Karpas-422 (cell line): ENCODE measurements around the gene OR10P1. TPM values are rescaled to one million over a fixed set of nuclear protein-coding genes. Genes with fewer than 3 reads are reported as not detected.
"Not testable (repeated sequence)": the region's sequence is repeated elsewhere in the genome, so short reads cannot be mapped to it uniquely, and the experiment has no call there.

Experiments
- DNase-seq: peaks from one replicate; pipeline ENCODE4 v3.0.0-alpha.2; 2015
- H2AFZ ChIP-seq: fragments of 200-600 bp; sonication (generic); 2 replicates; pipeline ENCODE4 v1.6.1; 2014; ENCODE audit warnings: antibody characterized with exemption, low read length, mixed read lengths
- H3K27ac ChIP-seq: fragments of 200-600 bp; sonication (generic); 2 replicates; pipeline ENCODE4 v1.5.1; 2014; ENCODE audit warnings: mild to moderate bottlenecking, low read length, moderate library complexity
- H3K27me3 ChIP-seq: fragments of 200-600 bp; sonication (generic); 2 replicates; pipeline ENCODE4 v1.6.1; 2014; ENCODE audit warnings: low read length, mixed read lengths
- H3K36me3 ChIP-seq: fragments of 200-600 bp; sonication (generic); 2 replicates; pipeline ENCODE4 v1.6.1; 2014; ENCODE audit warnings: low read length, mixed read lengths; ENCODE audit not compliant: insufficient read depth
- H3K4me1 ChIP-seq: fragments of 200-600 bp; sonication (generic); 2 replicates; pipeline ENCODE4 v1.6.1; 2014; ENCODE audit warnings: mild to moderate bottlenecking, low read length, mixed read lengths
- H3K4me2 ChIP-seq: fragments of 200-600 bp; sonication (generic); 2 replicates; pipeline ENCODE4 v1.6.1; 2014; ENCODE audit warnings: low read length, low read depth, mild to moderate bottlenecking; ENCODE audit not compliant: poor library complexity, severe bottlenecking
- H3K4me3 ChIP-seq: fragments of 200-600 bp; sonication (generic); 2 replicates; pipeline ENCODE4 v1.5.1; 2014; ENCODE audit warnings: mild to moderate bottlenecking, antibody characterized with exemption, low read length, mixed read lengths
- H3K79me2 ChIP-seq: fragments of 200-600 bp; sonication (generic); 2 replicates; pipeline ENCODE4 v1.6.1; 2014; ENCODE audit warnings: mild to moderate bottlenecking, low read length, mixed read lengths
- H3K9ac ChIP-seq: fragments of 200-600 bp; sonication (generic); 2 replicates; pipeline ENCODE4 v1.6.0; 2014; ENCODE audit warnings: low read length
- H3K9me2 ChIP-seq: fragments of 200-600 bp; sonication (generic), shearing (Covaris generic); replicated peaks from 2 replicates; pipeline ENCODE4 v1.6.0; 2014; ENCODE audit warnings: mild to moderate bottlenecking, low read length, moderate library complexity; ENCODE audit not compliant: insufficient read depth
- H3K9me3 ChIP-seq: fragments of 300-700, 200-600 bp; sonication (generic); 2 replicates; pipeline ENCODE4 v1.6.1; 2014; ENCODE audit warnings: low read length, mixed read lengths
- H4K20me1 ChIP-seq: fragments of 200-600 bp; sonication (generic); 2 replicates; pipeline ENCODE4 v1.6.1; 2014; ENCODE audit warnings: mild to moderate bottlenecking, antibody characterized with exemption, low read length, low read depth; ENCODE audit not compliant: insufficient read depth
- total RNA-seq: library from RNA; depleted of rRNA; stranded (reverse); fragments of >200 nt; shearing (Covaris generic); gene quantifications from 2 replicates; pipeline ENCODE4 v1.2.3, GENCODE V29; 2014; ENCODE audit warnings: low replicate concordance

OR10P1 gene
- total RNA-seq, 1 experiment from 2014 or later = not detected

GRCh38 chr12:55642267-55642666 is 5.6 kb downstream of the OR10P1 start:
- Histone ChIP-seq H3K4me3 (peak overlapping the region; percentile 19; the same call in 1 of the 2 replicates), H3K4me1 (peaks cover 22% of the 10 kb centered on the region), H3K9me2 (no peaks in the 10 kb centered on the region), H3K36me3 (no peaks in the 10 kb centered on the region), H3K79me2 (no peaks in the 10 kb centered on the region), H3K9ac (no peak overlapping the region), H3K27me3 (no peaks in the 10 kb centered on the region), H2AFZ (peak overlapping the region; percentile 84), H3K27ac (no peak overlapping the region), H4K20me1 (no peaks in the 10 kb centered on the region), H3K9me3 (no peaks in the 10 kb centered on the region), H3K4me2 (peak overlapping the region; percentile 56)
- DNase-seq = peak; percentile 52

GRCh38 chr12:55642669-55643068 is 6.0 kb downstream of the OR10P1 start:
- DNase-seq = peak; percentile 69
- Histone ChIP-seq H3K9me3 (no peaks in the 10 kb centered on the region), H2AFZ (peak overlapping the region; percentile 84), H3K4me3 (peak overlapping the region; percentile 19; the same call in 1 of the 2 replicates), H3K36me3 (no peaks in the 10 kb centered on the region), H3K4me1 (peaks cover 22% of the 10 kb centered on the region), H4K20me1 (no peaks in the 10 kb centered on the region), H3K9me2 (no peaks in the 10 kb centered on the region), H3K9ac (no peak overlapping the region), H3K27me3 (no peaks in the 10 kb centered on the region), H3K4me2 (peak overlapping the region; percentile 56), H3K79me2 (no peaks in the 10 kb centered on the region), H3K27ac (no peak overlapping the region)

GRCh38 chr12:55644591-55644990 is 7.9 kb downstream of the OR10P1 start:
- H3K27me3 ChIP-seq = no peaks in the 10 kb centered on the region
- peaks cover 22% of the 10 kb centered on the region for H3K4me1 ChIP-seq
- no peaks in the 10 kb centered on the region for H3K9me2 ChIP-seq
- H3K4me2 ChIP-seq = no peak overlapping the region
- H2AFZ ChIP-seq = no peak overlapping the region
- no peak overlapping the region for H3K4me3 ChIP-seq
- no peaks in the 10 kb centered on the region for H3K9me3 ChIP-seq
- no peak overlapping the region for H3K9ac ChIP-seq
- H3K36me3 ChIP-seq = no peaks in the 10 kb centered on the region
- H3K27ac ChIP-seq = no peak overlapping the region
- H4K20me1 ChIP-seq = no peaks in the 10 kb centered on the region
- H3K79me2 ChIP-seq = no peaks in the 10 kb centered on the region
- no peak for DNase-seq

- H3K4me2 ChIP-seq = peak overlapping the region; percentile 56
- H3K9ac ChIP-seq = no peak overlapping the region
- DNase-seq = no peak
- H3K79me2 ChIP-seq = no peaks in the 10 kb centered on the region
- no peak overlapping the region for H3K27ac ChIP-seq
- H3K9me2 ChIP-seq = no peaks in the 10 kb centered on the region
- H3K9me3 ChIP-seq = no peaks in the 10 kb centered on the region
- H3K4me3 ChIP-seq = no peak overlapping the region
- H3K27me3 ChIP-seq = no peaks in the 10 kb centered on the region
- peaks cover 17% of the 10 kb centered on the region for H3K4me1 ChIP-seq
- no peaks in the 10 kb centered on the region for H4K20me1 ChIP-seq
- peak overlapping the region; percentile 92 for H2AFZ ChIP-seq
- no peaks in the 10 kb centered on the region for H3K36me3 ChIP-seq
Measured at GRCh38 chr12:55647027-55647426, 10.3 kb downstream of the OR10P1 start.

GRCh38 chr12:55650620-55651298 is 14.1 kb downstream of the OR10P1 start:
- H3K79me2 ChIP-seq, H3K4me3 ChIP-seq, H3K36me3 ChIP-seq, H3K9me2 ChIP-seq, H3K4me2 ChIP-seq, H3K9ac ChIP-seq, H3K9me3 ChIP-seq, H3K27ac ChIP-seq, H3K4me1 ChIP-seq, H2AFZ ChIP-seq, H3K27me3 ChIP-seq, H4K20me1 ChIP-seq: not testable (repeated sequence)
- DNase-seq = peak; percentile 48

GRCh38 chr12:55651299-55651683 is 14.6 kb downstream of the OR10P1 start:
- peaks cover 6% of the 10 kb centered on the region for H3K4me1 ChIP-seq
- H3K79me2 ChIP-seq = no peaks in the 10 kb centered on the region
- no peak for DNase-seq
- no peaks in the 10 kb centered on the region for H3K36me3 ChIP-seq
- H3K4me3 ChIP-seq = no peak overlapping the region
- no peak overlapping the region for H2AFZ ChIP-seq
- H3K4me2 ChIP-seq = no peak overlapping the region
- no peak overlapping the region for H3K9ac ChIP-seq
- H3K9me3 ChIP-seq = no peaks in the 10 kb centered on the region
- H4K20me1 ChIP-seq = no peaks in the 10 kb centered on the region
- H3K27me3 ChIP-seq = no peaks in the 10 kb centered on the region
- no peaks in the 10 kb centered on the region for H3K9me2 ChIP-seq
- H3K27ac ChIP-seq = no peak overlapping the region

GRCh38 chr12:55652352-55652751 is 15.7 kb downstream of the OR10P1 start:
- H3K9me3 ChIP-seq = no peaks in the 10 kb centered on the region
- no peak overlapping the region for H2AFZ ChIP-seq
- no peak overlapping the region for H3K9ac ChIP-seq
- H4K20me1 ChIP-seq = no peaks in the 10 kb centered on the region
- no peak for DNase-seq
- H3K4me1 ChIP-seq = no peaks in the 10 kb centered on the region
- no peak overlapping the region for H3K27ac ChIP-seq
- H3K4me2 ChIP-seq = no peak overlapping the region
- no peaks in the 10 kb centered on the region for H3K36me3 ChIP-seq
- no peaks in the 10 kb centered on the region for H3K27me3 ChIP-seq
- H3K79me2 ChIP-seq = no peaks in the 10 kb centered on the region
- H3K9me2 ChIP-seq = no peaks in the 10 kb centered on the region
- no peak overlapping the region for H3K4me3 ChIP-seq

GRCh38 chr12:55653031-55653430 is 16.3 kb downstream of the OR10P1 start:
- no peaks in the 10 kb centered on the region for H3K79me2 ChIP-seq
- H3K9me2 ChIP-seq = no peaks in the 10 kb centered on the region
- H3K4me2 ChIP-seq = no peak overlapping the region
- no peak overlapping the region for H2AFZ ChIP-seq
- no peak overlapping the region for H3K4me3 ChIP-seq
- DNase-seq = no peak
- no peak overlapping the region for H3K9ac ChIP-seq
- H3K27ac ChIP-seq = no peak overlapping the region
- no peaks in the 10 kb centered on the region for H3K9me3 ChIP-seq
- H3K4me1 ChIP-seq = no peaks in the 10 kb centered on the region
- H3K27me3 ChIP-seq = no peaks in the 10 kb centered on the region
- H4K20me1 ChIP-seq = no peaks in the 10 kb centered on the region
- no peaks in the 10 kb centered on the region for H3K36me3 ChIP-seq
